GM19023 (cell line): ENCODE results near the gene CEP85L.
"Not testable (repeated sequence)": the region's sequence is repeated elsewhere in the genome, so short reads cannot be mapped to it uniquely, and the experiment has no call there.

Source experiments
- ATAC-seq: cut with Tn5 transposase; IDR thresholded peaks from one replicate; pipeline ENCODE4 v1.9.1; 2021; ENCODE audit warnings: mild to moderate bottlenecking, moderate library complexity; ENCODE audit not compliant: unreplicated experiment

CEP85L gene

DNA sequence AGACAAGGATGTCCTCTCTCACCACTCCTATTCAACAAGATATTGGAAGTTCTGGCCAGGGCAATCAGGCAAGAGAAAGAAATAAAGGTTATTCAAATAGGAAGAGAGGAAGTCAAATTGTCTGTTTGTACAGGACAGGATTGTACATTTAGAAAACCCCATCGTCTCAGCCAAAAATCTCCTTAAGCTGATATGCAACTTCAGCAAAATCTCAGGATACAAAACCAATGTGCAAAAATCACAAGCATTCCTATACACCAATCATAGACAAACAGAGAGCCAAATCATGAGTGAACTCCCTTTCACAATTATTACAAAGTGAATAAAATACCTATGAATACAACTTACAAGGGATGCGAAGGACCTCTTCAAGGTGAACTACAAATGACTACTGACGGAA lies 217.2 kb downstream of the CEP85L start:
- ATAC-seq = not testable (repeated sequence)

DNA sequence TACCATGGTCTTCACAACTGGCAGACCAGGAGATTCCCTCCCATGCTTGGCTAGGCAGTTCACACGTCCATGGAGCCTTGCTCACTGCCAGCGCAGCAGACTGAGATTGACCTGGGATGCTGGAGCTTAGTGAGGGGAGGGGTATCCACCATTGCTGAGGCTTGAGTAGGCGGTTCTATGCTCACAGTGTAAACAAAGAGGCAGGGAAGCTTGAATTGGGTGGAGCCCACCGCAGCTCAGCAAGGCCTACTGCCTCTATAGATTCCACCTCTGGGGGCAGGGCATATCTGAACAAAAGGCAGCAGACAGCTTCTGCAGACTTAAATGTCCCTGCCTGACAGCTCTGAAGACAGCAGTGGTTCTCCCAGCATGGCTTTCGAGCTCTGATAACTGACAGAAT lies 230.1 kb downstream of the CEP85L start:
- not testable (repeated sequence) for ATAC-seq

- ATAC-seq = no peak
These were observed 231.7 kb downstream of the CEP85L start for GRCh38 chr6:118419448-118420394.
